Keratinocyte (primary cell): Measurements from ENCODE around the gene WFDC1. TPM values are rescaled to one million over a fixed set of nuclear protein-coding genes. Genes with fewer than 3 reads are reported as not detected.
A peak's percentile ranks its signal among the peaks of the same experiment; 100 is the strongest.

Source experiments
- DNase-seq: peaks from one replicate; pipeline ENCODE4 v3.0.0-alpha.2; 2011; ENCODE audit warnings: low read depth, missing footprints, low spot score
- FAIRE-seq: peaks from 2 replicates; lab custom pipeline; 2011; peaks lifted over from hg19 to GRCh38; lab: Jason Lieb, UNC
- H2AFZ ChIP-seq: 2 replicates; pipeline ENCODE4 v1.6.0; 2012; ENCODE audit warnings: low read length, control low read depth, inconsistent platforms; ENCODE audit not compliant: control insufficient read depth
- H3K27ac ChIP-seq: 2 replicates; pipeline ENCODE4 v1.5.1; 2011; ENCODE audit warnings: low read length; ENCODE audit not compliant: control insufficient read depth, insufficient read depth
- H3K27me3 ChIP-seq: 3 replicates; pipeline ENCODE4 v1.6.0; 2011; ENCODE audit warnings: low read length; ENCODE audit not compliant: control insufficient read depth, insufficient read depth; ENCODE audit errors: extremely low read depth
- H3K36me3 ChIP-seq, 2 experiments: 2 replicates in 1 of 2; 3 replicates in 1 of 2; pipeline ENCODE4 v1.5.1; 2011; ENCODE audit warnings: low read length in 2 of 2, mild to moderate bottlenecking in 1 of 2; ENCODE audit not compliant: control insufficient read depth in 2 of 2, insufficient read depth in 2 of 2; ENCODE audit errors: extremely low read depth in 1 of 2
- H3K4me1 ChIP-seq: 3 replicates; pipeline ENCODE4 v1.5.1; 2011; ENCODE audit warnings: low read length; ENCODE audit not compliant: control insufficient read depth, insufficient read depth; ENCODE audit errors: extremely low read depth
- H3K4me2 ChIP-seq: 3 replicates; pipeline ENCODE4 v1.6.0; 2011; ENCODE audit warnings: low read depth, low read length; ENCODE audit not compliant: control insufficient read depth, insufficient read depth; ENCODE audit errors: extremely low read depth
- H3K4me3 ChIP-seq, 3 experiments: fragments of 200-600 bp in 1 of 3; sonication (generic) in 1 of 3; 2 replicates in 2 of 3; 3 replicates in 1 of 3; pipeline ENCODE4 v1.5.1; 2011 to 2016; ENCODE audit warnings: low read length in 3 of 3, mild to moderate bottlenecking in 3 of 3, control low read depth in 2 of 3, inconsistent platforms in 1 of 3, low read depth in 1 of 3, mixed read lengths in 1 of 3, mixed run types in 1 of 3, moderate library complexity in 1 of 3; ENCODE audit not compliant: control insufficient read depth in 2 of 3, insufficient read depth in 2 of 3; ENCODE audit errors: extremely low read depth in 1 of 3
- H3K79me2 ChIP-seq: 2 replicates; pipeline ENCODE4 v1.6.0; 2012; ENCODE audit warnings: low read length; ENCODE audit not compliant: control insufficient read depth, insufficient read depth
- H3K9ac ChIP-seq: 3 replicates; pipeline ENCODE4 v1.6.0; 2011; ENCODE audit warnings: low read length; ENCODE audit not compliant: control insufficient read depth, insufficient read depth; ENCODE audit errors: extremely low read depth
- H3K9me1 ChIP-seq: 3 replicates; pipeline ENCODE4 v1.6.0; 2011; ENCODE audit warnings: low read length; ENCODE audit not compliant: control insufficient read depth, insufficient read depth; ENCODE audit errors: extremely low read depth
- H3K9me3 ChIP-seq: 2 replicates; pipeline ENCODE4 v1.5.1; 2012; ENCODE audit warnings: low read depth, low read length; ENCODE audit not compliant: control insufficient read depth
- H4K20me1 ChIP-seq: 3 replicates; pipeline ENCODE4 v1.6.0; 2011; ENCODE audit warnings: low read length; ENCODE audit not compliant: control insufficient read depth, insufficient read depth; ENCODE audit errors: extremely low read depth
- EZH2 ChIP-seq: IDR thresholded peaks from one replicate; pipeline ENCODE4 v1.6.1; 2012; ENCODE audit warnings: inconsistent platforms, mild to moderate bottlenecking, low read length, moderate library complexity
- dilution Hi-C: fragments of 300-500 bp; cut with MboI; formaldehyde crosslinking; loops from one replicate; pipeline ENCODE4 v1.7.0; 2020; ENCODE audit warnings: low sequenced_read_pairs; ENCODE audit not compliant: extremely low pct_ligation_motif_present
- polyA plus RNA-seq, 5 experiments: library from polyadenylated mRNA; depleted of rRNA in 3 of 5; stranded (reverse) in 3 of 5; stranded (forward) in 1 of 5; unstranded in 1 of 5; fragments of >200 nt; gene quantifications; 1 replicate in 1 of 5; 2 replicates in 3 of 5; 3 replicates in 1 of 5; pipeline versions ENCODE4 v1.2.1 to v1.2.3, GENCODE V29; 2011 to 2012; ENCODE audit warnings: missing spikeins in 2 of 5, low read depth in 1 of 5, low replicate concordance in 1 of 5
- TF ChIP-seq, protein P1 (sequence below), 3 experiments: IDR thresholded peaks in 1 of 3; conservative IDR thresholded peaks in 1 of 3; optimal IDR thresholded peaks in 1 of 3; 2 replicates in 2 of 3; 3 replicates in 1 of 3; pipeline versions ENCODE3 to v1.5.1; 2011; ENCODE audit warnings: low read length in 3 of 3, mild to moderate bottlenecking in 3 of 3, moderate library complexity in 2 of 3, control low read depth in 1 of 3, inconsistent platforms in 1 of 3; ENCODE audit not compliant: insufficient read depth in 2 of 3; ENCODE audit errors: extremely low read depth in 1 of 3

The WFDC1 gene
- polyA plus RNA-seq, 1 donor (not counting 4 experiments of a cell fraction or from before 2014, with no cell fraction given): not detected

DNA sequence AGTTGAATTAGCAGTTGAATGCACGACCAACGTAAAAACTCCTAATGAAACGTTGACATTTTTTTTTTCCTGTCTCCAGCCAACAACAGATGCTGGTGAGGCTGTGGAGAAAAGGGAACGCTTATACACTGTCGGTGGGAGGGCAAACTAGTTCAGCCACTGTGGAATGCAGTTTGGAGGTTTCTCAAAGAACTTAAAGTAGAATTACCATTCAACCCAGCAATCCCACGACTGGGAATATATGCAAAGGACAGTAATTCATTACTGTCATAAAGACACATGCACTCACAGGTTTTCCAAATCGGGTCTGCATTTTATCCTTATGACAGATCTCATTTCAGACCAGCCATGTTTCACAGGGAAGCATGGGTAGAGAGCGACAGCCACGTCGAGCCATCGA lies 3.5 kb upstream of the WFDC1 start:
- Histone ChIP-seq H3K9ac (no peak overlapping the region), H3K9me1 (no peaks in the 10 kb centered on the region), H3K36me3 (no peaks in the 10 kb centered on the region), H3K4me3 (no peak overlapping the region), H4K20me1 (no peaks in the 10 kb centered on the region), H3K27me3 (peaks cover 37% of the 10 kb centered on the region), H3K9me3 (no peaks in the 10 kb centered on the region), H3K4me2 (no peak overlapping the region), H3K27ac (no peak overlapping the region), H3K4me1 (peaks cover 9% of the 10 kb centered on the region), H3K79me2 (no peaks in the 10 kb centered on the region), H2AFZ (peak overlapping the region; percentile 28)
- dilution Hi-C loops: no loop called here
- DNase-seq: no peak
- no peak for FAIRE-seq
- peak; percentile 48 for TF ChIP-seq EZH2
- TF ChIP-seq, protein P1, sequence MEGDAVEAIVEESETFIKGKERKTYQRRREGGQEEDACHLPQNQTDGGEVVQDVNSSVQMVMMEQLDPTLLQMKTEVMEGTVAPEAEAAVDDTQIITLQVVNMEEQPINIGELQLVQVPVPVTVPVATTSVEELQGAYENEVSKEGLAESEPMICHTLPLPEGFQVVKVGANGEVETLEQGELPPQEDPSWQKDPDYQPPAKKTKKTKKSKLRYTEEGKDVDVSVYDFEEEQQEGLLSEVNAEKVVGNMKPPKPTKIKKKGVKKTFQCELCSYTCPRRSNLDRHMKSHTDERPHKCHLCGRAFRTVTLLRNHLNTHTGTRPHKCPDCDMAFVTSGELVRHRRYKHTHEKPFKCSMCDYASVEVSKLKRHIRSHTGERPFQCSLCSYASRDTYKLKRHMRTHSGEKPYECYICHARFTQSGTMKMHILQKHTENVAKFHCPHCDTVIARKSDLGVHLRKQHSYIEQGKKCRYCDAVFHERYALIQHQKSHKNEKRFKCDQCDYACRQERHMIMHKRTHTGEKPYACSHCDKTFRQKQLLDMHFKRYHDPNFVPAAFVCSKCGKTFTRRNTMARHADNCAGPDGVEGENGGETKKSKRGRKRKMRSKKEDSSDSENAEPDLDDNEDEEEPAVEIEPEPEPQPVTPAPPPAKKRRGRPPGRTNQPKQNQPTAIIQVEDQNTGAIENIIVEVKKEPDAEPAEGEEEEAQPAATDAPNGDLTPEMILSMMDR (optimal IDR thresholded peaks at IDR 0.05 in 1 of 3, IDR thresholded peaks at IDR 0.05 in 1 of 3, conservative IDR thresholded peaks at IDR 0.05 in 1 of 3; ENCODE audit: extremely low read depth in 1 of 3, insufficient read depth in 2 of 3, low read length in 3 of 3): no peak

DNA sequence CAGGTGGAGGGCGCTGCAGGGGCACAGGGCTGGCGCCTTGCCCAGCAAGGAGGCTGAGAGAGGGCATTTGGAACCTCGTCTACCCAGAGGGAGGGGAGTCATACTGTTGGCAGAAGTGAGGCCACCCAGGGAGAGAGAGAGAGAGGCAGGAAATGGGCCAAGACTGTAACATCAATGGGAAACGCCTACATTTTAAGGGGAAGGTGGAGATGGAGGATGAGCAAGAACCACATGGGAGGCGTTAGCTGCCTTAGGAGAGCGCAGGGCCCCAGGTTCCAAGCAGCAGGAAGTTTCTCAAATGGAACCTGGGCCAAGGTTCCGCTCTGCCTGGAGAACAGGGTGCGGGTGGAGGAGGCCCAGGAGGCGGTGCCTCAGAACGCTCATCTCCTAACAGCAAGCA lies 2.7 kb upstream of the WFDC1 start:
- Histone ChIP-seq H2AFZ (peak overlapping the region; percentile 20), H3K27me3 (peaks cover 45% of the 10 kb centered on the region), H3K79me2 (no peaks in the 10 kb centered on the region), H4K20me1 (no peaks in the 10 kb centered on the region), H3K4me3 (no peak overlapping the region), H3K9me3 (no peaks in the 10 kb centered on the region), H3K36me3 (no peaks in the 10 kb centered on the region), H3K4me2 (no peak overlapping the region), H3K4me1 (peaks cover 9% of the 10 kb centered on the region), H3K9me1 (no peaks in the 10 kb centered on the region), H3K27ac (no peak overlapping the region), H3K9ac (no peak overlapping the region)
- no peak for TF ChIP-seq EZH2
- TF ChIP-seq, protein P1 (optimal IDR thresholded peaks at IDR 0.05 in 1 of 3, IDR thresholded peaks at IDR 0.05 in 1 of 3, conservative IDR thresholded peaks at IDR 0.05 in 1 of 3; ENCODE audit: extremely low read depth in 1 of 3, insufficient read depth in 2 of 3, low read length in 3 of 3): no peak
- no peak for DNase-seq
- FAIRE-seq: peak; percentile 77
- dilution Hi-C loops: no loop called here
